Heart left ventricle (tissue), 13 donors: ENCODE measurements around the gene HOXD9.

Experiments used
- POLR2A ChIP-seq, 2 donors: fragments of 450-650 bp; IDR thresholded peaks; one replicate each; pipeline ENCODE4 v1.6.1; 2017; ENCODE audit warnings: antibody characterized with exemption in 2 of 2, mild to moderate bottlenecking in 2 of 2, moderate library complexity in 2 of 2
- TF ChIP-seq, protein P1 (sequence below), 12 donors: fragments of 200-600 bp; sonication (generic) in 4 of 12; IDR thresholded peaks; one replicate each; pipeline versions ENCODE4 v1.5.0 to v1.8.0; 2018 to 2022; ENCODE audit warnings: antibody characterized with exemption in 12 of 12, mild to moderate bottlenecking in 5 of 12
- donor health status: ischemic (EF 13 %, LVEDD 7.1; RV severe dilation, severe dysfunction).
- donor health status: DM: no; HTN: yes; CAD: no.
- donor health status: DM: no; HTN: no; CAD: no.
- donor health status: ischemic (EF 25% LVEDD 6.9; RV normal size, moderate dysfunction).
- donor health status: ischemic (EF 25% LVEDD 5.7; RV mildly dilated, moderate dysfunction).
- donor health status: ischemic (EF 35%, LVEDD 5.7; RV mildly dilated, moderate dysfunction).
- donor health status: nonischemic (EF 11% LVEDD 7.7; RV severe dilation, severe dysfunction).
- donor health status: DM: yes; HTN: yes; CAD: no.
- donor health status: PGD.
- donor health status: ischemic (EF 29% LVEDD 5.4; RV normal size, mild dysfunction).
- donor health status: nonischemic (EF 23%, LVEDD 6.1; RV moderate dilation, normal function).

DNA sequence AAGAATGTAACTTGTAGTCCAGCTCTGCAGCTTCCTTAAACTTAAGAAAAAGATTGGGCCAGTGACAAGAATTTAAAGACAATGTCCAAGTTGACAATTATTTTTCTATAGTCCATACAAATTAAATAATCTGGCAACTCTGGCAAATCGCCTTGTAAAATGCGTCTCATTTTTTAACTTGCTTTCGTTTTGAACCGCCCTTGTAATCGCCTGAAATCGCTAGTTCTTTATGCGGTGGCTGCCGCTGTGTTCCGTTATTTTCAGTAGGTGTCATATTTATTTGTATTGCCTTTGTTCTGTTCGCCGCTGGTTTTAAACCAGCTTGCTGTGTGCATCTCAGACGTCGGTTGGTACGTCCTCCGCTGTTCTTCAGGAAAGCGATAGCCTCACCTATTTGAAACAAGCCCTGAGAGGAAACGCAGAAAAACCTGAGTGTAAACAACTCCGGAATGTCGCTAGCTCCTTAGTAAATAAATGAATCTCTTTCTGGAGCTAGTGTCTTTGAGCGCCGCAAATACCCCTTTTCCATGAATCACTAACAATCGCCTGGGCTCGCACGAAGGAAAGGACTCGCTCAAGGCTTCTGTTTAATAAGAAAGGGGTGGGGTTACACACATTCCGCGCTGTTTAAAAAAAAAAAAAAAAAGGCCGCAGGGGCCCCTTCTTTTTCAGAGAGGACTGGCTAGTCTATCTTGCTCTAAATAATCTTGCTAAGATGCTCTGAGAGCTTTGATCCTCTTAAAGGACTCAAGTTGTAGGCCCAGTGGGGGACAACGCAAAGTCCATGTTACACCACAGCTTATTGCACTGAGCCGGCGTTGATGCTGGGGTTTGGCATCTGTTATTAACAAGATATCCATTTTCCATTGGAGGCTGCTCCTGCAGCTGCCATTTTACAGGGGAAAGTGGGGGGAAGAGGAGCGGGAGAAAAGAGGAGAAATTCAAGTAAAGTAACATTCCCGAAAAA lies 10.0 kb downstream of the HOXD9 start:
- no peak for TF ChIP-seq POLR2A (IDR thresholded peaks at IDR 0.05)
- TF ChIP-seq, protein P1, sequence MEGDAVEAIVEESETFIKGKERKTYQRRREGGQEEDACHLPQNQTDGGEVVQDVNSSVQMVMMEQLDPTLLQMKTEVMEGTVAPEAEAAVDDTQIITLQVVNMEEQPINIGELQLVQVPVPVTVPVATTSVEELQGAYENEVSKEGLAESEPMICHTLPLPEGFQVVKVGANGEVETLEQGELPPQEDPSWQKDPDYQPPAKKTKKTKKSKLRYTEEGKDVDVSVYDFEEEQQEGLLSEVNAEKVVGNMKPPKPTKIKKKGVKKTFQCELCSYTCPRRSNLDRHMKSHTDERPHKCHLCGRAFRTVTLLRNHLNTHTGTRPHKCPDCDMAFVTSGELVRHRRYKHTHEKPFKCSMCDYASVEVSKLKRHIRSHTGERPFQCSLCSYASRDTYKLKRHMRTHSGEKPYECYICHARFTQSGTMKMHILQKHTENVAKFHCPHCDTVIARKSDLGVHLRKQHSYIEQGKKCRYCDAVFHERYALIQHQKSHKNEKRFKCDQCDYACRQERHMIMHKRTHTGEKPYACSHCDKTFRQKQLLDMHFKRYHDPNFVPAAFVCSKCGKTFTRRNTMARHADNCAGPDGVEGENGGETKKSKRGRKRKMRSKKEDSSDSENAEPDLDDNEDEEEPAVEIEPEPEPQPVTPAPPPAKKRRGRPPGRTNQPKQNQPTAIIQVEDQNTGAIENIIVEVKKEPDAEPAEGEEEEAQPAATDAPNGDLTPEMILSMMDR (IDR thresholded peaks at IDR 0.05) = no peak
